Measurements from ENCODE around the gene CTSD.

DNA sequence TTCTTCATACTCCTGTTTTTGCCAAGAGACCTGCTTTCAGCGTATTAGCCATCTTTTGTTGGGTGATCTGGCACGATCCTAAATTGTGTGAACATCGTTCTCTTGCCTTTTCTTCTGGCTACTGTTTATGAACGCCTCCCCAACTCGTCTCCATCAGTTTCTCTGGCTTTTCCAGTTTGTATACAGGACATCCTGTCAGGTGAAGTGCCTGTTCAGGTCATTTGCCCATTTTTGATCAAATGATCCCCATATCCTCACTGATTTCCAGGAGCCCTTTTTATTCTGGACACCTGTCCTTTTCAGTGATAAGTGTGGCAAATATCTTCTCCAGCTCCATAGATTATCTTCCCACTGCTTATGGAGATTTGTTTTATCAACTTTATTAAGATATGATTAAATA lies 48.5 kb upstream of the CTSD start:
- TF ChIP-seq CTCF (IDR thresholded peaks at IDR 0.05), result no peak
- no peak for TF ChIP-seq POLR2A (IDR thresholded peaks at IDR 0.05)

Measured in adrenal gland (tissue), 5 donors.